HCT116 (cell line): Measurements from ENCODE around the gene HELT. TPM values are rescaled to one million over a fixed set of nuclear protein-coding genes. Genes with fewer than 3 reads are reported as not detected.

Experiments used
- ATAC-seq: fragments of 200-7000 bp; cut with Tn5 transposase; 2 replicates; pipeline ENCODE4 v1.9.1; 2020; ENCODE audit warnings: mild to moderate bottlenecking, moderate library complexity
- BruUV-seq: library from RNA; stranded (reverse); fragments of 400-500 nt; replicated peaks from 2 replicates; lab custom pipeline; 2021; lab: Mats Ljungman, UMichigan
- CTCF ChIA-PET: fragments of 300-600 bp; sonication (Branson Sonifier 250); formaldehyde crosslinking; loops from one replicate; lab custom pipeline; 2021; ENCODE audit warnings: antibody characterized with exemption; lab: Charles Lee
- POLR2A ChIA-PET: fragments of 300-600, 350-600 bp; sonication (Branson Sonifier 250); formaldehyde crosslinking; loops from one replicate; lab custom pipeline; 2021; ENCODE audit warnings: antibody characterized with exemption; lab: Charles Lee
- RAD21 ChIA-PET, 2 experiments: fragments of 300-600 bp; sonication (Branson Sonifier 250); formaldehyde crosslinking; loops; one replicate each; lab custom pipeline; 2023; ENCODE audit warnings: low total read pairs in 2 of 2; ENCODE audit not compliant: uncharacterized antibody in 2 of 2, unreplicated experiment in 2 of 2, low non-redundant PET in 1 of 2; lab: Charles Lee
- DNase-seq: peaks from one replicate; pipeline ENCODE4 v3.0.0-alpha.2; 2010; ENCODE audit warnings: low read depth, low spot score
- H2AFZ ChIP-seq: fragments of 200-600 bp; shearing (Covaris generic), sonication (generic); 2 replicates; pipeline ENCODE4 v1.6.1; 2017; ENCODE audit warnings: low read depth, mixed run types, mixed read lengths, antibody characterized with exemption, low read length; ENCODE audit not compliant: poor library complexity, severe bottlenecking
- H3K27ac ChIP-seq: 2 replicates; pipeline ENCODE4 v1.5.1; 2012; ENCODE audit warnings: low read depth, low read length
- H3K27me3 ChIP-seq: fragments of 200-600 bp; sonication (generic); 2 replicates; pipeline ENCODE4 v1.6.1; 2016; ENCODE audit warnings: mixed run types, low read length, mixed read lengths; ENCODE audit not compliant: insufficient read depth
- H3K36me3 ChIP-seq, 2 experiments: fragments of 200-500 bp in 1 of 2; fragments of 200-600 bp in 1 of 2; sonication (Bioruptor generic) in 1 of 2; sonication (generic) in 1 of 2; 2 replicates each; pipeline versions ENCODE4 v1.5.1 to v1.6.1; 2014 to 2016; ENCODE audit warnings: low read length in 2 of 2, inconsistent platforms in 1 of 2, mixed read lengths in 1 of 2, mixed run types in 1 of 2; ENCODE audit not compliant: insufficient read depth in 2 of 2, control insufficient read depth in 1 of 2
- H3K4me1 ChIP-seq, 2 experiments: fragments of 200-600 bp in 1 of 2; sonication (generic) in 1 of 2; 2 replicates each; pipeline versions ENCODE4 v1.5.1 to v1.6.1; 2012 to 2017; ENCODE audit warnings: low read length in 2 of 2, inconsistent platforms in 1 of 2, mild to moderate bottlenecking in 1 of 2, mixed read lengths in 1 of 2, mixed run types in 1 of 2, moderate library complexity in 1 of 2; ENCODE audit not compliant: insufficient read depth in 2 of 2, control insufficient read depth in 1 of 2
- H3K4me2 ChIP-seq: fragments of 200-600 bp; sonication (generic); 2 replicates; pipeline ENCODE4 v1.6.1; 2017; ENCODE audit warnings: mixed run types, low read length, mixed read lengths
- H3K4me3 ChIP-seq, 2 experiments: fragments of 200-600 bp in 1 of 2; sonication (generic) in 1 of 2; replicated peaks in 1 of 2; 2 replicates each; pipeline ENCODE4 v1.5.1; 2011 to 2016; ENCODE audit warnings: low read length in 2 of 2, control low read depth in 1 of 2, low read depth in 1 of 2, mild to moderate bottlenecking in 1 of 2, mixed read lengths in 1 of 2, mixed run types in 1 of 2
- H3K79me2 ChIP-seq: fragments of 200-600 bp; sonication (generic); 2 replicates; pipeline ENCODE4 v1.6.1; 2017; ENCODE audit warnings: mild to moderate bottlenecking, mixed run types, low read length, moderate library complexity, mixed read lengths; ENCODE audit not compliant: insufficient read depth
- H3K9ac ChIP-seq: fragments of 200-600 bp; sonication (generic); 2 replicates; pipeline ENCODE4 v1.6.1; 2016; ENCODE audit warnings: low read length, mixed read lengths
- H3K9me2 ChIP-seq: fragments of 200-600 bp; sonication (generic), shearing (Covaris generic); 2 replicates; pipeline ENCODE4 v1.6.1; 2017; ENCODE audit warnings: mixed run types, mild to moderate bottlenecking, moderate library complexity; ENCODE audit not compliant: insufficient read depth
- H3K9me3 ChIP-seq, 2 experiments: fragments of 200-500 bp in 1 of 2; fragments of 200-600 bp in 1 of 2; sonication (Bioruptor generic) in 1 of 2; sonication (generic) in 1 of 2; 2 replicates each; pipeline ENCODE4 v1.6.1; 2014 to 2017; ENCODE audit warnings: low read length in 2 of 2, mixed read lengths in 2 of 2, inconsistent platforms in 1 of 2, low read depth in 1 of 2, mild to moderate bottlenecking in 1 of 2, mixed run types in 1 of 2, moderate library complexity in 1 of 2; ENCODE audit not compliant: control insufficient read depth in 1 of 2, insufficient read depth in 1 of 2
- H4K20me1 ChIP-seq: fragments of 200-600 bp; sonication (generic), shearing (Covaris generic); 2 replicates; pipeline ENCODE4 v1.6.1; 2017; ENCODE audit warnings: mixed run types, mild to moderate bottlenecking, moderate library complexity; ENCODE audit not compliant: insufficient read depth
- EGR1 ChIP-seq: IDR thresholded peaks from 2 replicates; pipeline ENCODE4 v1.6.1; 2012; ENCODE audit warnings: low read depth
- SP1 ChIP-seq: IDR thresholded peaks from 2 replicates; pipeline ENCODE4 v1.6.1; 2012; ENCODE audit warnings: low read depth
- SRF ChIP-seq: IDR thresholded peaks from 2 replicates; pipeline ENCODE4 v1.6.1; 2012; ENCODE audit warnings: low read depth
- intact Hi-C: fragments of 100-400 bp; cut with micrococcal nuclease; formaldehyde crosslinking; loops from 2 replicates; pipeline ENCODE4 v1.10.0; 2022
- total RNA-seq: library from RNA; stranded (reverse); gene quantifications from one replicate; pipeline ENCODE4 v1.2.1, GENCODE V29; 2021; ENCODE audit not compliant: unreplicated experiment
- TF ChIP-seq, protein P1 (sequence below): IDR thresholded peaks from 2 replicates; pipeline ENCODE4 v1.6.1; 2012
- TF ChIP-seq, protein P2 (sequence below): IDR thresholded peaks from 2 replicates; pipeline ENCODE4 v1.6.1; 2012; ENCODE audit warnings: low read depth

HELT gene
- total RNA-seq, 1 experiment from 2014 or later = not detected

DNA sequence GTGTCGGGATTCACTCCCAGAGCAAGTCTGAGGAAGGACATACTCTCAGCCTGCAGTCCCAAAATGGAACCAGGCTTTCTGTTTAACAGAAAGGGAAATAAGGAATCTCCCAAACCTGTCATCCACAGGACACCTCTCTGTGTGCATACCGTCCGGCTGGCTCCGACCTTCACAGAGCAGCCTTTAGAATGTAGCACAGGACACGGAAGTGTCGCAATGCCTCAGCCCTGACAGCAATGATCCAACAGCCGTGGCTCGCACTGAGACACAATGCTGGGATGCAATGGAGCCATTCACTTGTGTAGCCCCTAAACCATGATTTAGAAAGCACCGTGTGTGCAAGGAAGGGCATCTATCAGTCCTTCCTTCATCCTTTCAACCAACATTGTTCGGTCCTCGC, 15.5 kb upstream of the HELT start:
- BruUV-seq = no TSS peak
- Histone ChIP-seq H3K9me3 (no peaks in the 10 kb centered on the region), H3K9me2 (no peaks in the 10 kb centered on the region), H4K20me1 (no peaks in the 10 kb centered on the region), H3K4me1 (peaks cover 3 to 7% of the 10 kb centered on the region in 2 experiments; a peak in 2 of 4 replicates), H3K27me3 (no peaks in the 10 kb centered on the region), H3K9ac (no peak overlapping the region), H3K36me3 (no peaks in the 10 kb centered on the region), H3K79me2 (no peaks in the 10 kb centered on the region), H3K27ac (no peak overlapping the region), H3K4me3 (no peak overlapping the region), H3K4me2 (no peak overlapping the region), H2AFZ (no peak overlapping the region)
- intact Hi-C loops = no loop called here
- DNase-seq (no peak), ATAC-seq (no peak)
- ChIA-PET CTCF (no interaction called here), POLR2A (no interaction called here), RAD21 (no interaction called here)
- no peak for TF ChIP-seq EGR1
- TF ChIP-seq, protein P1, sequence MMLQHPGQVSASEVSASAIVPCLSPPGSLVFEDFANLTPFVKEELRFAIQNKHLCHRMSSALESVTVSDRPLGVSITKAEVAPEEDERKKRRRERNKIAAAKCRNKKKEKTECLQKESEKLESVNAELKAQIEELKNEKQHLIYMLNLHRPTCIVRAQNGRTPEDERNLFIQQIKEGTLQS = no peak
- TF ChIP-seq SP1 = no peak
- TF ChIP-seq, protein P2, sequence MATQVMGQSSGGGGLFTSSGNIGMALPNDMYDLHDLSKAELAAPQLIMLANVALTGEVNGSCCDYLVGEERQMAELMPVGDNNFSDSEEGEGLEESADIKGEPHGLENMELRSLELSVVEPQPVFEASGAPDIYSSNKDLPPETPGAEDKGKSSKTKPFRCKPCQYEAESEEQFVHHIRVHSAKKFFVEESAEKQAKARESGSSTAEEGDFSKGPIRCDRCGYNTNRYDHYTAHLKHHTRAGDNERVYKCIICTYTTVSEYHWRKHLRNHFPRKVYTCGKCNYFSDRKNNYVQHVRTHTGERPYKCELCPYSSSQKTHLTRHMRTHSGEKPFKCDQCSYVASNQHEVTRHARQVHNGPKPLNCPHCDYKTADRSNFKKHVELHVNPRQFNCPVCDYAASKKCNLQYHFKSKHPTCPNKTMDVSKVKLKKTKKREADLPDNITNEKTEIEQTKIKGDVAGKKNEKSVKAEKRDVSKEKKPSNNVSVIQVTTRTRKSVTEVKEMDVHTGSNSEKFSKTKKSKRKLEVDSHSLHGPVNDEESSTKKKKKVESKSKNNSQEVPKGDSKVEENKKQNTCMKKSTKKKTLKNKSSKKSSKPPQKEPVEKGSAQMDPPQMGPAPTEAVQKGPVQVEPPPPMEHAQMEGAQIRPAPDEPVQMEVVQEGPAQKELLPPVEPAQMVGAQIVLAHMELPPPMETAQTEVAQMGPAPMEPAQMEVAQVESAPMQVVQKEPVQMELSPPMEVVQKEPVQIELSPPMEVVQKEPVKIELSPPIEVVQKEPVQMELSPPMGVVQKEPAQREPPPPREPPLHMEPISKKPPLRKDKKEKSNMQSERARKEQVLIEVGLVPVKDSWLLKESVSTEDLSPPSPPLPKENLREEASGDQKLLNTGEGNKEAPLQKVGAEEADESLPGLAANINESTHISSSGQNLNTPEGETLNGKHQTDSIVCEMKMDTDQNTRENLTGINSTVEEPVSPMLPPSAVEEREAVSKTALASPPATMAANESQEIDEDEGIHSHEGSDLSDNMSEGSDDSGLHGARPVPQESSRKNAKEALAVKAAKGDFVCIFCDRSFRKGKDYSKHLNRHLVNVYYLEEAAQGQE = no peak
- TF ChIP-seq SRF = no peak
